IPS DF 6.9 (cell line): ENCODE results near the gene NR1H2.

Source experiments
- DNase-seq: peaks from one replicate; pipeline ENCODE4 v3.0.0-alpha.2; 2013; ENCODE audit warnings: low read depth, low spot score
- H3K27ac ChIP-seq: one replicate; pipeline ENCODE4 v1.5.1; 2013; ENCODE audit warnings: low read length, control low read depth
- H3K27me3 ChIP-seq: 2 replicates; pipeline ENCODE4 v1.6.1; 2013; ENCODE audit warnings: mild to moderate bottlenecking, low read length; ENCODE audit not compliant: control insufficient read depth, insufficient read depth
- H3K36me3 ChIP-seq: 2 replicates; pipeline ENCODE4 v1.6.1; 2013; ENCODE audit warnings: low read length; ENCODE audit not compliant: control insufficient read depth, insufficient read depth
- H3K4me1 ChIP-seq: 2 replicates; pipeline ENCODE4 v1.6.1; 2013; ENCODE audit warnings: low read length; ENCODE audit not compliant: control insufficient read depth, insufficient read depth
- H3K4me3 ChIP-seq: 2 replicates; pipeline ENCODE4 v1.5.1; 2013; ENCODE audit warnings: mild to moderate bottlenecking, low read length
- H3K9me3 ChIP-seq: 2 replicates; pipeline ENCODE4 v1.6.1; 2013; ENCODE audit warnings: low read length, inconsistent platforms; ENCODE audit not compliant: control insufficient read depth, insufficient read depth
- WGBS: extraction: QIAGEN DNeasy Blood & Tissue Kit; methylation state at CpG from one replicate; pipeline ENCODE4 v1.1.7; 2013; ENCODE audit warnings: mixed read lengths, missing lambda C conversion rate; ENCODE audit not compliant: insufficient read length, insufficient coverage; 5-methylcytosine and 5-hydroxymethylcytosine counted together

NR1H2 gene

DNA sequence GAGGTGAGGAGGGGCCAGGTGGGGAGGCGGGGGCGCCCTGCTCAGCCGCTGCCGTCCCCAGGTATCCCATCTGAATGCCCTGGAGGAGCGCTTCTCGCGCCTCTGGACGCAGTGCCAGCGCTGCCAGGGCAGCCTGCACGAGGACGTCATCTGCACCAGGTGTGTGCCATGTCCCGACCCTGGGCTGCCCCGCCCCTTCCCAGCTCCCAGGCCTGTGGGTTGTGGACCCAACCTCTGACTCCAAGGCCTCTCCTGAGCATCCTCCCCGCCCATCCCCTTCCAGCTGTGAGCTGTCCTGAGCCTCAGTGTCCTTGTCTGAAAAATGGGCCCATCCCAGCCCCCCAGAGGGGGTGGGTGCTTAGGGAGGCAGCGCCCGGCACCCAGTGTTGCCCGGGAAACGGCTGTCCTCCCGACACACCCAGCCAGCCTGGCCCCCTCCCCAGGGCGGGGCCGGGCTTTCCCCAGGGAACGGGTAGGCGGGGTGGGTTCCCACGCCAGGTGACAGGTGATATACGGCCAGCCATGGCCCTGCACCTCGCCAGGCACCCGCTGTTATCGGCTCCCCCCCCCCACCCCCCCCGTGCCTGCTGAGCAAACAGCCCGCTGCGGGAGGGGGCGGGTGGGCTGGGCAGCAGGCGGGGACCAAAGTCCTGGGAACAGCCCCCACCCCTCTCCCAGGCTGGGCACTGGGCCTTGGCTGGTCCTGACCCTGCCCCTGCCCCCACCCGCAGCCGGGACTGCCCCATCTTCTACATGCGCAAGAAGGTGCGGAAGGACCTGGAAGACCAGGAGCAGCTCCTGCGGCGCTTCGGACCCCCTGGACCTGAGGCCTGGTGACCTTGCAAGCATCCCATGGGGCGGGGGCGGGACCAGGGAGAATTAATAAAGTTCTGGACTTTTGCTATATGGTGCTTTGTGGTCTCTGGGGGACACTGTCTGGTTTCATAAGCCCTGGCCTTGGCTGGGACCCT lies 41.1 kb downstream of the NR1H2 start:
- Histone ChIP-seq H3K9me3 (no peaks in the 10 kb centered on the region), H3K36me3 (peaks cover 3% of the 10 kb centered on the region; the same call in 1 of the 2 replicates), H3K27ac (no peak overlapping the region), H3K27me3 (no peaks in the 10 kb centered on the region), H3K4me3 (no peak overlapping the region), H3K4me1 (peaks cover 6% of the 10 kb centered on the region; the same call in 1 of the 2 replicates)
- no peak for DNase-seq
- no CpG with 5 or more reads among the region's 42 CpGs for WGBS

DNA sequence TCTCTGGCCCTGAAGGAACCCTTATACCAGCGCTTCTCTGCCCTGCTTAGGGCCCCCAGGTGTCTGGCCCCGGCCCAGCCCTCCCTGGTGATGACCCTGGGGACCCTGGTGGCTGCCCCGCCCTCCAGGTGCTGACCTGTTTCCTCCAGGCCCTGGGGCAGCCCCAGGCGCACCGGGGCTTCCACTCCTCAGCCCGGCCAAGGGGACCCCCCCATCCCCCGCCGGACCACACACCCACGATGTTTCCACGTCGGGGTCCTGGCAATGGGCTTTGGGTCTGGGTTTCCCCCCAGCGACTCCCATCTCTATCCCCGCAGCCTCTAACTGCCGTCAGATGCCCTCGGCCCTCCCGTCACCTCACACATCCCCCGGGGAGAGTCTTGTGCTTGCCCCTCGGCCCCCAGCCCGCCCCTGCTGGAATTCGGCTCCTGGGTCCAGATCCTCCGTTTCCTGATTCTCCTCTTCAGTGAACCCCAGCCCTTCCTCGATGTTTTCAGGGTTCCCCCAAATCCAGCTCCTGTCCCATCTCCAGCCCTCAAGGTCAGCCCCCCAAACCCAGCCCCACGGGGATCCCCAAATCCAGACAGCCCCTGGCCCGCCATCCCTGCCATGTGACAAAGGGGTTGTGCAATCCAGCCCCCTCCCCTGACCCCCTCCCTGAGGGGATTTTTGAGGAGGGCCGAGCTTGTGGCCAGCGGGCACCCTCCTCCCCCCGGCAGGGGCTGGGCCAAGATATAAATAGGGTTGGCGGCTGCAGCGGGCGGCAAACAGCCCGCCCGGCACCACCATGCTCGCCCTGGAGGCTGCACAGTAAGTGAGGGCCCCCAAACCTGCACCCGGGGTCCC lies 42.1 kb downstream of the NR1H2 start, which contains the start of gene SPIB:
SPIB (plus strand) TSS at position 763 of the 846 bp plus-strand sequence; CDS start at position 788, 25 bp downstream.
- no CpG with 5 or more reads among the region's 34 CpGs for WGBS
- H3K4me3 ChIP-seq = peak within 1 kb of the TSS; percentile 26; the same call in 1 of the 2 replicates
- no peak for DNase-seq

DNA sequence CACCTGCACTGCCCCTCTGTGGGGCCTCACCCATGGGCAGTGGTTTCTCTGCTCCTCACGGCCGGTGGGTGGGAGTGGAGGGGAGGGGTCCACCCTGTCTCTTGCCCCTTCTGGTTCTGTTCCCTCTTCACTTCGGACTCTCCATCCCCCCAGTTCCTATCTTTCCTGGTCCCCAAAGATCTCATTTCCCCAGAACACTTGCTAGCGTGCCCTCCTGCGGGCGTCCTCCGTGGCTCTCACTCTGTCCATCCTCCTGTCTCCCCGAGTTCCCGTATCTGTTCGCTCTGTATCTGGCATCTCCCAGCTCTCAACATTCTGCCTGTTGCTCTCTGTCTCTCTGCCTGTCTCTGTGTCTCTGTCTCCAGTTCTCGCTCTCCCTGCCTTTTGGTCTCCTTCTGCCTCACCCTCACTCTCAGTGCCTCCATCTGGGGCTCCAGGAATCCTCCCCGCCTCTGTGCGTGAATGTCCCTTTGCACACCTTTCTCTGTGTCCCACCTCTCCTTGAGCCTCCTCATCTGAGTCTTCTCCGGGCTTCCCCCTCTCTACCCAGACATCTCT lies 42.8 kb downstream of the NR1H2 start:
- Histone ChIP-seq H3K27me3 (no peaks in the 10 kb centered on the region), H3K4me1 (peaks cover 6% of the 10 kb centered on the region; the same call in 1 of the 2 replicates), H3K27ac (no peak overlapping the region), H3K4me3 (peak overlapping the region; percentile 26; the same call in 1 of the 2 replicates), H3K36me3 (no peaks in the 10 kb centered on the region; the same call in 1 of the 2 replicates), H3K9me3 (no peaks in the 10 kb centered on the region)
- DNase-seq = no peak
- WGBS = no CpG with 5 or more reads among the region's 14 CpGs

More for the DNA sequence above, 42.1 kb downstream of the NR1H2 start, which contains the start of gene SPIB:
- H3K4me1 ChIP-seq = peaks cover 6% of the 10 kb centered on the region; the same call in 1 of the 2 replicates
- H3K27ac ChIP-seq = no peak within 1 kb of the TSS
- H3K9me3 ChIP-seq = no peaks in the 10 kb centered on the region
- no peaks in the 10 kb centered on the region for H3K27me3 ChIP-seq
- peaks cover 3% of the 10 kb centered on the region; the same call in 1 of the 2 replicates for H3K36me3 ChIP-seq

DNA sequence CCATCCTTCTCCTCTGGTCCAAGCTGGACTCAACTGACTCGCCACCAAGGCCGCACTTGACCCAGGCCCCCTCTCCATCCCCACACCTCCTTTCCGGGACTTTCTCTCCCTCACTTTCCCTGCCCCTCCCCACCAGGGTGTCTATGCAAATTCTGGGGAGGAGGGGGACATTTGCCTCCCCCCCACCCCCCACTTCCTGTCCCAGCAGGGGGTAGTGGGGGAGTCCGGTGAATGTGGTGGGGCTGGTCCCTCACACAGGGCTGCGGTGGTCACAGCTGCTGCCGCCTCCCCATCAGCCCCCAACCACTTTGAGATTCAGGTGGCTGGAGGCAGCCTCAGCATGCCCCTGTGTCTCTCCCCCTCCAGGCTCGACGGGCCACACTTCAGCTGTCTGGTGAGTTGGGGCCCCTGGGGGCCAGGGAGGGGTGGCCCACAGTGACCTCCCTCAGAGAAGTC lies 43.4 kb downstream of the NR1H2 start:
- no peaks in the 10 kb centered on the region for H3K27me3 ChIP-seq
- no peaks in the 10 kb centered on the region; the same call in 1 of the 2 replicates for H3K36me3 ChIP-seq
- H3K27ac ChIP-seq = no peak overlapping the region
- WGBS = no CpG with 5 or more reads among the region's 8 CpGs
- peak overlapping the region; percentile 26; the same call in 1 of the 2 replicates for H3K4me3 ChIP-seq
- H3K4me1 ChIP-seq = peaks cover 6% of the 10 kb centered on the region; the same call in 1 of the 2 replicates
- no peaks in the 10 kb centered on the region for H3K9me3 ChIP-seq
- DNase-seq = no peak

DNA sequence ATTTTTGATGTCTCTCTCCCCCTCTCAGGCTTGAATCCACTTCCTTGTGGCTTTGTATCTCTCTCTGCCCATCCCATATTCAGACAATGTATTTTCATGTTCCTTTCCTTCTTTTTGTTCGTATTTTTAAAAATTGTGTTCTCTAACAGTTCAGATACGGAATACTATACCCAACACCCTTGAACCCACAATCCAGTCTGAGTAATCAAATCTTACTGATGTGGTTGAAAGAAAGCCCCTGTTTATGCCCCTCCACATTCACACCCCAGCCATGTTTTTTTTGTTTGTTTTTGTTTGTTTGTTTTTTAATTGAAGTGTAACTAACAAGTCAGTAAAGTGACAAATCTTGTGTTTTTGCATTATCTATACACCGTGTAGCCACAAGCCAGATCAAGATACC lies 43.9 kb downstream of the NR1H2 start:
- H3K27ac ChIP-seq = no peak overlapping the region
- no peaks in the 10 kb centered on the region for H3K9me3 ChIP-seq
- H3K4me1 ChIP-seq = peaks cover 6% of the 10 kb centered on the region; the same call in 1 of the 2 replicates
- H3K27me3 ChIP-seq = no peaks in the 10 kb centered on the region
- no peak overlapping the region for H3K4me3 ChIP-seq
- no peaks in the 10 kb centered on the region; the same call in 1 of the 2 replicates for H3K36me3 ChIP-seq
- no peak for DNase-seq
- no CpG with 5 or more reads among the region's 3 CpGs for WGBS

DNA sequence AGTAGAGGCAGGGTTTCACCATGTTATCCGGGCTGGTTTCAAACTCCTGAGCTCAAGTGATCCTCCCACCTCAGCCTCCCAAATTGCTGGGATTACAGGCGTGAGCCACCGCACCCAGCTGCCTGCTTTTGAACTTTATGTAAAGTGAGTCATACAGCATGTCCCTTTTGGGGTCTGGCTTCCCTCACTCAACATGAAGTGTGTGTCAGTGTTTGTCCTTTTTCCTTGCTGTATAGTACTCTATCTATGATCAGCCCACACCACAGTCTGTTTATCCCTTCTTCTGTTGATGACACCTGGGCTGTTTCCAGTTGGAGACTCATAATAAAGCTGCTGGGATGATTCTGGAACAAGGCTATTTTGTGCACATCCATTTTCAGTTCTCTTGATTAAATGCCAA lies 44.6 kb downstream of the NR1H2 start:
- no peaks in the 10 kb centered on the region for H3K27me3 ChIP-seq
- DNase-seq = no peak
- H3K36me3 ChIP-seq = no peaks in the 10 kb centered on the region; the same call in 1 of the 2 replicates
- WGBS = no CpG with 5 or more reads among the region's 3 CpGs
- H3K9me3 ChIP-seq = no peaks in the 10 kb centered on the region
- peaks cover 4% of the 10 kb centered on the region; the same call in 1 of the 2 replicates for H3K4me1 ChIP-seq
- no peak overlapping the region for H3K27ac ChIP-seq
- no peak overlapping the region for H3K4me3 ChIP-seq

DNA sequence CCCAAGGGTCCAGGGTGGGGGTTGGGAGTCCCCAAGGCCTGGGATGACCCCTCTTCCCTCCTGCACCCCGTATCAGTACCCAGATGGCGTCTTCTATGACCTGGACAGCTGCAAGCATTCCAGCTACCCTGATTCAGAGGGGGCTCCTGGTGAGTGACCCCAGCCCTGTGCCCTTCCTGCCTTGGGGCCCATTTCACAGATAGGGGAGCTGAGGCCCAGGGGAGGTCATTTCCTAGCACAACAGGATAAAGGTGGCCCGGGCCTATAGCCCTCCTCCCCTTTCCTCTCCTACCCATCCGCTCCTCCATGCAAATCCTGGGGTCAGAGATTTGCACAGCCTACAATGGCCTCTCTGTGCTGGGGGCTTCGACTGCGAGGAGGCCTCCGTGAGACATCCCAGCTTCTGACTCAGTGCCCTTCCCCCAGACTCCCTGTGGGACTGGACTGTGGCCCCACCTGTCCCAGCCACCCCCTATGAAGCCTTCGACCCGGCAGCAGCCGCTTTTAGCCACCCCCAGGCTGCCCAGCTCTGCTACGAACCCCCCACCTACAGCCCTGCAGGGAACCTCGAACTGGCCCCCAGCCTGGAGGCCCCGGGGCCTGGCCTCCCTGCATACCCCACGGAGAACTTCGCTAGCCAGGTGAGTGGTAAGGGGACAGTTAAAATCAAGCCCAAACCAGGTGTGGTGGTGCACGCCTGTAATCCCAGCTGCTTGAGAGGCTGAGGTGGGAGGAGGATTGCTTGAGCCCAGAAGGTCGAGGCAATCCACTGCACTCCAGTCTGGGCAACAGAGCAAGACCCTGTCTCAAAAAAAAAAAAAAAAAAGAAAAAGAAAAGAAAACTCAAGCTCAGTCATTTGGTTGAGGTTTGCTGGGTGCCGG lies 46.4 kb downstream of the NR1H2 start:
- H3K4me3 ChIP-seq = no peak overlapping the region
- H3K9me3 ChIP-seq = no peaks in the 10 kb centered on the region
- H3K27ac ChIP-seq = no peak overlapping the region
- H3K4me1 ChIP-seq = peaks cover 3% of the 10 kb centered on the region; the same call in 1 of the 2 replicates
- H3K27me3 ChIP-seq = no peaks in the 10 kb centered on the region
- no peak for DNase-seq
- WGBS = no CpG with 5 or more reads among the region's 18 CpGs
- H3K36me3 ChIP-seq = no peaks in the 10 kb centered on the region

DNA sequence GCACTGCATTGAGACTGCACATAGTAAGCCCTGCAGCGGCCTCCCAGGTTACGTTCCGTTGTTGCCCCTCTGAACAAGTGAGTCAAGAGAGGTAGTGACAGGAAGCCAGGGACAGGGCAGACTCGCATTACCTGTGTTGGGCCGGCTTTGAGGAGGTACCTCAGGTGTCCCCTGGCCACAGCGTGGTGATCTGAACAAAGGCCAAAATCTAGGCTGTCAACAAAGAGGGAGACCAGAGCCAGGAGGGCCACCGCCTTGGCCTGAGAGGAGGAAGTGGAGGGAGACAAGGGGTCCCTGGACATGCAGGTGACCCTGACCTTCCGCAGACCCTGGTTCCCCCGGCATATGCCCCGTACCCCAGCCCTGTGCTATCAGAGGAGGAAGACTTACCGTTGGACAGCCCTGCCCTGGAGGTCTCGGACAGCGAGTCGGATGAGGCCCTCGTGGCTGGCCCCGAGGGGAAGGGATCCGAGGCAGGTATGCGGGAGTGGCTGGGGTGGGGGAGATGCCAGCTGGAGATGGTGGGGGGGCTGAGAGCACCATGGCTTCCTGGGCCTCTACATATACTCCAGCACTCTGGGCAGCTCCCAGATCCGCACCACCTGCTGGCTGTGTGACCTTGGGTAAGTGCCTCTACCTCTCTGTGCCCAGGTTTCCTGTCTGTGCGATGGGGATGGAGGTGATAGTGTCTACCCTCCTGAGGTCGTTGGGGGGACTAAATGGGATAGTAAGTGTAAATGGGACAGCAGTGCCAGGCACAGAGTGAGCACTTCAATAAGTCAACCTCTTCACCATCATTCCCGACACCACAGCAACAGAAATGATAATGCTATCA lies 47.2 kb downstream of the NR1H2 start:
- no peak overlapping the region for H3K27ac ChIP-seq
- H3K36me3 ChIP-seq = no peaks in the 10 kb centered on the region
- WGBS = no CpG with 5 or more reads among the region's 22 CpGs
- H3K9me3 ChIP-seq = no peaks in the 10 kb centered on the region
- no peaks in the 10 kb centered on the region for H3K27me3 ChIP-seq
- H3K4me1 ChIP-seq = 0 out of 2 replicates have a peak, but pooled peaks cover 2% of the 10 kb centered on the region
- DNase-seq = no peak
- H3K4me3 ChIP-seq = no peak overlapping the region
